Medulla oblongata (tissue), 1 donor: ENCODE results near the gene PRX.
"Not testable (repeated sequence)": the region's sequence is repeated elsewhere in the genome, so short reads cannot be mapped to it uniquely, and the experiment has no call there.

ENCODE experiments used
- DNase-seq: peaks from one replicate; pipeline ENCODE4 v3.0.0-alpha.2; 2015; ENCODE audit errors: extremely low spot score

Gene PRX, protein sequence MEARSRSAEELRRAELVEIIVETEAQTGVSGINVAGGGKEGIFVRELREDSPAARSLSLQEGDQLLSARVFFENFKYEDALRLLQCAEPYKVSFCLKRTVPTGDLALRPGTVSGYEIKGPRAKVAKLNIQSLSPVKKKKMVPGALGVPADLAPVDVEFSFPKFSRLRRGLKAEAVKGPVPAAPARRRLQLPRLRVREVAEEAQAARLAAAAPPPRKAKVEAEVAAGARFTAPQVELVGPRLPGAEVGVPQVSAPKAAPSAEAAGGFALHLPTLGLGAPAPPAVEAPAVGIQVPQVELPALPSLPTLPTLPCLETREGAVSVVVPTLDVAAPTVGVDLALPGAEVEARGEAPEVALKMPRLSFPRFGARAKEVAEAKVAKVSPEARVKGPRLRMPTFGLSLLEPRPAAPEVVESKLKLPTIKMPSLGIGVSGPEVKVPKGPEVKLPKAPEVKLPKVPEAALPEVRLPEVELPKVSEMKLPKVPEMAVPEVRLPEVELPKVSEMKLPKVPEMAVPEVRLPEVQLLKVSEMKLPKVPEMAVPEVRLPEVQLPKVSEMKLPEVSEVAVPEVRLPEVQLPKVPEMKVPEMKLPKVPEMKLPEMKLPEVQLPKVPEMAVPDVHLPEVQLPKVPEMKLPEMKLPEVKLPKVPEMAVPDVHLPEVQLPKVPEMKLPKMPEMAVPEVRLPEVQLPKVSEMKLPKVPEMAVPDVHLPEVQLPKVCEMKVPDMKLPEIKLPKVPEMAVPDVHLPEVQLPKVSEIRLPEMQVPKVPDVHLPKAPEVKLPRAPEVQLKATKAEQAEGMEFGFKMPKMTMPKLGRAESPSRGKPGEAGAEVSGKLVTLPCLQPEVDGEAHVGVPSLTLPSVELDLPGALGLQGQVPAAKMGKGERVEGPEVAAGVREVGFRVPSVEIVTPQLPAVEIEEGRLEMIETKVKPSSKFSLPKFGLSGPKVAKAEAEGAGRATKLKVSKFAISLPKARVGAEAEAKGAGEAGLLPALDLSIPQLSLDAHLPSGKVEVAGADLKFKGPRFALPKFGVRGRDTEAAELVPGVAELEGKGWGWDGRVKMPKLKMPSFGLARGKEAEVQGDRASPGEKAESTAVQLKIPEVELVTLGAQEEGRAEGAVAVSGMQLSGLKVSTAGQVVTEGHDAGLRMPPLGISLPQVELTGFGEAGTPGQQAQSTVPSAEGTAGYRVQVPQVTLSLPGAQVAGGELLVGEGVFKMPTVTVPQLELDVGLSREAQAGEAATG (N-terminal part only)

DNA sequence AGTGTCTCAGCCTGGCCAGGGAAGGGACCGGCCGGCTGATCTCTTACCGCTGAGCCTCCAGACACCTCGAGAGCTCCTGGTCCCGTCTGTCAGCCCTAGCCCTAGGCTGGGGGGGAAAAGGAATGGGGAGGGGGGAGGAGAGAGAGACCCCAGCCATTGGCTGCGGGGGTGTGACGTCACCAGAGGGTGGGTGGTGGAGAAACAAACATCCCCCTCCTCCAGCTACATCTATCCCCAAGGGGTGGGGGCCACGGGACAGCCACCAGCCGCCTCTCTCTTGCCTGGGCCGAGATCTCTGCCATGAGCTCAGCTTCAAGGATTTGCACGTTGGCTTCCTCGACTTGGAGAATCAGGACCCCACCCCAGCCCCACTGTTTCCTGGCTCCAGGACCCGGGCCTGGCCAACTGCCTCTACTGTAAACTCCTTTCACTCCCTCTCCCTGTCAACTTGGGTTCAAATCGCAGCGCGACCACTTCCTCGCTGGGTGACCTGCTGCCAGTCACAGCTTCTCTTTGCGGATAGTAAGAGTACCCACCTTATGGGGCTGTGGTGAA lies at the start of gene PRX:
PRX (minus strand) TSS at position 88 of the 555 bp plus-strand sequence. CDS start 5,446 bp downstream, outside the sequence.
- DNase-seq = no peak

DNA sequence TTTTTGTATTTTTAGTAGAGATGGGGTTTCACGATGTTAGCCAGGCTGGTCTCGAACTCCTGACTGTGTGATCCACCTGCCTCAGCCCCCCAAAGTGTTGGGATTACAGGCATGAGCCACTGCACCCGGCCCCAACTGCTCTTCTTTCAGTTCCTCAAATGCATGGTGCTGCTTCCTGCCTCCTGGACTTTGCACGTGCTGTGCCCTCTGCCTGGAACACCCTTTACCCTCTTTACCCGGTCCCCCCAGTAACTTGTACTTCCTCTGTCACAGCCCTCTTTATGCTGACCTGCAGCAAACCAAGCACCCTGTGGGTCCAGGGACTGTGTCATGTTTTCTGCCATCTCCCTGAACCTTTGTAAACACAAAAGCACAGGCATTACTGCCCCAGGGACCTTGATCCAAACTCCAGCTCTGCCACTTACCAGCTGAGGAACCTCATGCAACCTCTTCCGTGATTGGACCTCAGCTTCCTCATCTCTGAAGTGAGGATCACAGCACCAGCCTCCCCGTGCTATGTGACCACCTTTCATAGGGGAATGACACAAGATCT lies 48.6 kb upstream of the PRX start:
- peak; percentile 32 for DNase-seq

DNA sequence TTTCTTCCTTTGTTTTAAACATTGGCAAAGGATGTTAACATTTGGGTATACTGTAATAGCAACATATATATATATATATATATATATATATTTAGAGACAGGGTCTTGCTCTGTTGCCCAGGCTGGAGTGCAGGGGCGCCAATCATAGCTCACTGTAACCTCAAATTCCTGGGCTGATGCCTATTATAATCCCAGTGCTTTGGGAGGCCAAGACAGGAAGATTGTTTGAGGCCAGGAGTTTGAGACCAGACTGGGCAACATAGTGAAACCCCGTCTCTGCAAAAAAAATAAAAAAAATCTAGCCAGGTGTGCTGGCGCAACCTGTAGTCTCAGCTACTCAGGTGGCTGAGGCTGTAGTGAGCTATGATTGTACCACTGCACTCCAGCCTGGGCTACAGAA lies 47.0 kb upstream of the PRX start:
- DNase-seq = no peak

DNA sequence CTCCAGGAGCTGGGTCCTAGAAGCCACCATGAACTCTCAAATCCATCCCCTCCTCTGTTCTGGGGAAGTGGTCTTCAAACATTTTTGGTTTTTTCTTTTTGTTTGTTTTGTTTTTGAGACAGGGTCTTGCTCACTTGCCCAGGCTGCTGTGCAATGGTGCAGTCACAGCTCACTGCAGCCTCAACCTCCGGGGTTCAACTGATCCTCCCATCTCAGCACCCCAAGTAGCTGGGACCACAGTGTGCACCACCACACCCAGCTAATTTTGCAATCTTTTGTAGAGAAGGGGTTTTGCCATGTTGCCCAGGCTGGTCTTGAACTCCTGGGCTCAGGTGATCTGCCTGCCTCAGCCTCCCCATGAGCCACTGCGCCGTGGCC lies 45.4 kb upstream of the PRX start:
- no peak for DNase-seq

DNA sequence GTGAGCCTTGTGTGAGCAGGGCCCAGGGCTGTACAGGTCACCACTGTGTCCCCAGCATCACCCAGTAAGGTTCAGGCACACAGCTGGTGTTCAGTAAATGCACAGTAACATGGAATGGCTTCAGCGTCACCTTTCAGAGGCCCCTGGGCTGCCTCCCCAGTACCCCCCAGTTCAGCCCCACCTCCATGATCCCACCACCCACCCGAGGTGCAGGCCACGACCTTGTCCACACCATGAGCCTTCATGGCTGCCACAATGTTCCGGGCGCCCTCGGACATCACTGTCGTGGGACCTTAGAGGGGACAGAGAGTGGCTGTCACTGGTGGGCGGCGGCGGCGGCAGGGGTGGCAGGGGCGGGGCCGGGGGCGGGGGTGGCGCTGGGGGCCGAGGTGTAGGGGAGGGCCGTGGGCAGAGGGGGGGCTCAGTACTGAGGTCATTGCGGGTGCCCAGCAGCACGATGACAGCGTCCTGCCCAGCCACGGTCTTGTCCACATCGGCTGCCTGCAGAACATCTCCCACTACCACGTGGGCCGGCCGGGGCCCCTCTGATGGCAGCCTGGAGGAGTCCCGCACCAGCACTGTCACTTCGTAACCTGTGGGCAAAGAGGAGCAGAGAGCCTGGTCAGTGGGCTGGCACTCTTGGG lies 44.9 kb upstream of the PRX start:
- DNase-seq = no peak

DNA sequence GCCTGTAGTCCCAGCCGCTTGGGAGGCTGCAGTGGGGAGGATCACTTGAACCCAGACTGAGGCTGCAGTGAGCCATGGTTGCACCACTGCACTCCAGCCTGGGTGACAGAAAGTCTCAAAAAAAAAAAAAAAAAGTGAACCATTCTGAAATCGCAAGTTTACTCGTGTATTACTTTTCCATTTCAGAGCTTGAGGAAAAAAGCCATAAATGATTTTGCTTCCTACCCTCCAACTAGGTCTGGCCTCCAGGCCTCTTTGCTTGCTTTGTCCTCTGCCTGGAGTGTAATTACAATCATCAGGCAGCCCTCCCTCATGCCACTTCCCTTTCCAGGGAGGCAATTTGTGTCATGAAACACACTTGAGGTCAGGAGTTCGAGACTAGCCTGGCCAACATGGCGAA lies 43.9 kb upstream of the PRX start:
- DNase-seq = no peak

DNA sequence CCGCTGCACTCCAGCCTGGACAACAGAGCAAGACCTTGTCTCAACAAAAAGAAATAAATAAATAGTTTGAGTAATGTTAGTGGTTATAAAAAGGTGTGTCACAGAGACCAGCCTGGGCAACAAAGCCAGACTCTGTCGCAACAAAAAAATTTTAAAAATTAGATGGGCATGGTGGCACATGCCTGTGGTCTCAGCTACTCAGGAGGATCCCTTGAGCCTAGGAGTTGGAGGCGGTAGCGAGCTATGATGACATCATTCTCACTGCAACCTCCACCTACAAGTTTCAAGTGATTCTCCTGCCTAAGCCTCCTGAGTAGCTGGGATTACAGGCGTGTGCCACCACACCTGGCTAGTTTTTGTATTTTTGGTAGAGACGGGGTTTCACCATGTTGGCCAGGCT lies 40.8 kb upstream of the PRX start:
- DNase-seq = not testable (repeated sequence)

DNA sequence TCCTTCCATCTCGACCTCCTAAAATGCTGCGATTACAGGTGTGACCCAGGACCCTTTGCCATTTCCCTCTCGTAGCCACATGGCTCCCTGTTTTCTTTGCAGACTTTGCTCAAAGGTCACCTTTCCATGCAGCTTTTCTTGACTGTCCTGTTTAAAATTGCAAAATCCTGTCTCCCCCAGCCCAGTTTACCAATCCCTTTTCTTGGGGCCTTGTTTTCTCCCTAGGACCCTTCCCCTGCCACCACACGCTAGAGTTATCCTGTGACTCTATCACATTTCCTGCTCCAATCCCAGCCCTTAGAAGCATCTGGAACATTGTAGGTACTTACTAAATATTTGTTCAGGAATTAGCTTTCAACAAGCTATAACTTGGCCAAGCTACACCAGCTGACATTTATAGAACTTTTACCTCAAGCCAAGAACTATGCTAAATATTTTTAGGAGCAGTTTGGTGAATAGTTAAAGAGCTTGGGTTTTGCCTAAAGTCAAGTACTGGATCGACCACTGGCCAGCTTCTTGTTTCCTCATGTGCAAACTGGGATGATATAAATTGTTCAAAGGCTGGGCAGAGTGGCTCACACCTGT lies 40.1 kb upstream of the PRX start:
- DNase-seq = no peak

DNA sequence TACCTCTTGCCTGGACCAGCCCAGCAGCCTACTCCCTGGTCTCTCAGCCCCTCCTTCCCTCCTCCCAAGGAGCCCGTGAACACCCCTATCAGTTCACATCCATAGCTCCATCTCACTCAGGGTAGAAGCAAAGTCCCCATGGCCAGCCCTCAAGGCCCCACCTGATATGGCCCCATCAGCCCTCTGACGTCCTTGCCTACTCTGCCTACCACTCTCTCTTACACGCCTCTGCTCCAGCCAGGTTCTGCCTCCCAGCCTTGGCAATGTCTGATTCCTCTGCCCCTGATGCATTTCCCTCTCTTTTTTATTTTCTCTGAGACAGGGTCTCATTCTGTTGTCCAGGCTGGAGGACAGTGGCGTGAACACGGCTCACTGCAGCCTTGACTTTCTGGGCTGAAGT lies 38.8 kb upstream of the PRX start:
- DNase-seq = no peak

DNA sequence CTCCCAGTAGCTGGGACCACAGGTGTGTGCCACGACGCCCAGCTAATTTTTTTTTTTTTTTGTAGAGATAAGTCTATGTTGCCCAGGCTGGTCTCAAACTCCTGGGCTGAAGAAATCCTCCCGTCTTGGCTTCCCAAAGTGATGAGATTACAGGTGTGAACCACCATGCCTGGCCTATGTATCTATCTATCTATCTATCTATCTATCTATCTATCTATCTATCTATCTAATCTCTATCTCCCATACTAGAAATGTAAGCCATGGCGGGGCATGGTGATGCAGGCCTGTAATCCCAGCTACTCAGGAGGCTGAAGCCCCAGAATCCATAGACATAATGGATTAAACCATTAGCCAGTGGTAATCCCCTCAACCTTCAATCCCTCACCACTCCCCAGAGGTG lies 37.5 kb upstream of the PRX start:
- no peak for DNase-seq

DNA sequence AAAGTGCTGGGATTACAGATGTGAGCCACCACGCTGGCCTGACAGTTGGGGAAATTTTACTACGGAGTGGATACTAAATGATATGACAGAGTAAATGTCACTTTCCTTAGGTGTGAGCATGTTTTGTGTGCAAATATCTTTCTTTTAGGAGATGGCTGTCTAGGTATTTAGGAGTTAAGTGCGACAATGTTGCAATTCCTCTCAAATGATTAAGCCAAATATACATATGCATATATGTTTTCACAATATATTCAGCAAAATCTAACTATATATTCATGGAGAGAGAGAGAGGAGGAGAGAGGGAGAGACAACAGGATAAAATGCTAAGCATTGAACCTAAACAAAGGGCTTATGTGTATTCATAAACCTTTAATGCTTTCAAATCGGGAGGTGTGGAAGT lies 36.3 kb upstream of the PRX start:
- DNase-seq = no peak

DNA sequence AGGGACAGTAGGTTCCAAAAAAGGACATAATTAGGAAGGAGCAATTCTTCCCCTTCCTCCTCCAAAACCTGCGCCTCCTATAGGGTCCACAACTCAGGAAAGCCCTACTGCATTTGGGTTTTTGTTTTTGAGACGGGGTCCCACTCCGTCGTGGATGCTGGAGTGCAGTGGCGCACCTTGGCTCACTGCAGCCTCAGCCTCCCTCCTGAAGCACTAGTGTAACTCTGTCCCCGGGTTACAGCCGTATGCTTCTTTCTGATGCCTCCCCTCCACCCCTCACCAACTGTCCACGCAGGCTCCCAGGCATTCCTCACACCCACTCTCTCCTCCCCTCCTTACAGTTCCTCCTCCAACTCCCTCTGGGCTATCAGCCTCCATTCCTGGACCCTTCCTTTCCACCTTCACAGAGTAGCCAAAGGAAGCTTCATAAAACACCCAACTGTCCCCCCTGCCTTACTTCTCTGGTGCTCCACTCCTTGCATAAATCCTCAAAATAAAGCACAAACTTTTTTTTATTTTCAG lies 33.1 kb upstream of the PRX start:
- DNase-seq = no peak

DNA sequence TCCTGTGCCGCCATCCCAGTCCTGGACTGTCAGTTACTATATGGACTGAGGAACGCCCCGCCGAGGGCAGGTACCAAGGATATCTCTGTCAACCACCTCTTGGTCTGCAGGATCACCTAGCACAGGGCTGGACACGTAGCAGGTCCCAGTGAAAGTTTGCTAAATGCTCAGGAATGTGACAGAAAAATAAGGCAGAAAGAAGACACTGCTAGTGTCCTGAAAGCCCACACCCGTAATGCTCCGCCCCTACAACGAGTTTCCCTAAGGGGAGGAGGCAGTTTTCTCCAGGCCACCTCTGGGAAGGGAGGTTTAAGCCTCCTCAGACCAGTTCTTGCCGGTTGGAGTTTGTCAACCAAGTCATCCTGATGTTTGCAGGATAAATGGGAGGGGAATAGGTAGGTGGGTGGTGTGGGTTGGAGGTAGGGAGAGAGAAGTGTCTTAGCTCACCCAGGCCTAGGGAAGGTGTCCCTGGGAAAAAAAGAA lies 32.6 kb upstream of the PRX start:
- no peak for DNase-seq

DNA sequence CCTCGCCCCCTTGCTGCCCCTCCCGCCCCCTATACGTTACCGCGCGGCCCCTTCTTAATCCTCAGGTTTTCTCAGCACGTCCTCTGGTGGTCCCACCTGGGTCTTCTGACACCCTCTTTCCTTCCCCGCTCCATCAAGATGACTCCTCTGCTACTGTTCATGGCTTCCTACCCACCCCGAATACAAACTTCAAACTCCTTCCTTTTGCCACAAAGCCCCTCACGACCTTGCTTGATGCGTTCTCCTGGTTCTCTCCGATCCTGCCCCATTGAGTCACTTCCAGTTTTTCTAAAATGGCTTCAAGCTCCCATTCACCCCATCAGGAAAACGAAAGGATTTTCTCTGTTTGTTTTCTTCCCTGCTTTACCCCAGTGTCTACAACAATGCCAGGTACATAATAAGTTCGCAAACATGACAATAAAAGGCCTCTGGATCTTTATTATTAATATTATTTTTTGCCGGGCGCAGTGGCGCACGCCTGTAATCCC lies 31.7 kb upstream of the PRX start:
- DNase-seq = no peak

DNA sequence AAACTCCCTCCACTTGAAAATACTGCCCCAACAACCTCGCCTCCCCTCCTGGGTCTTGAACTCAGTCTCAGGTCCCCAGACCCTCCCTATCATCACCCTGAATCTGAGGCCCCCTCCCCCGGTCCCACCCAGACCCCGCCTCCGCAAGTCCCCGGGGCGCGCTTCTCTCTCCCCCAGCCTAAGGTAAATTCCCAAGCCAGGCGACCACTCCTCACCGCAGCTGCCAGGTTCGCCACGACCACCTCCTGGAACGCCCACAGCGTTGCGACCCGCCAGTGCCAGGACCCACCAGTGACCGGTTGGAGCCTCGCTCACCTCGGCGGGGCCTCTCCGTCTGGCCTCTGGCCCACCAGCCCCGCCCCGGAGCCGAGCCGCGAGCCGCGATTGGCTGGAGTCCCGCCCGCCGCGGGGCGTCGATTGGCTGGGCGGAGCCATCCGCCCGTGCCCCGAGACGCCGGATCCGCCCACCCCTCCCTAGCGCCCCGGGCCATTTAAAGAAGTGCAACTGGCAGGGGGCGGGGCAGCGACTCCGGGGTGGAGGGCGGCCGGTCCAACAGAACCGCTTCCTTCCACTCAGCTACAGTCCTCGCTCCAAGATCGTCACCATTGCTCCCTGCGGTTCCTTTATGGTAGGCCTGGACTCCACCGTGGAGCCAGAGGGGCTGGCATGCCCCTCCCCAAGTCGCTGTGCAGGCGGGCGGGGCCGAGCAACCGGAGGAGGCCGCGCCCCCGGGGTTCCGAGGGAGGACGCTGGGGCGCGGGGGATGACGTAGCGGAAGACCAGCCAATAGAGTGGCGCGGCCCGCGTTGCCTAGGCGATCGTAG lies 31.0 kb upstream of the PRX start, which contains the start of gene SERTAD3:
SERTAD3 (minus strand) TSS at position 336 of the 825 bp plus-strand sequence. CDS start 2,255 bp downstream, outside the sequence.
- DNase-seq = peak; percentile 98

DNA sequence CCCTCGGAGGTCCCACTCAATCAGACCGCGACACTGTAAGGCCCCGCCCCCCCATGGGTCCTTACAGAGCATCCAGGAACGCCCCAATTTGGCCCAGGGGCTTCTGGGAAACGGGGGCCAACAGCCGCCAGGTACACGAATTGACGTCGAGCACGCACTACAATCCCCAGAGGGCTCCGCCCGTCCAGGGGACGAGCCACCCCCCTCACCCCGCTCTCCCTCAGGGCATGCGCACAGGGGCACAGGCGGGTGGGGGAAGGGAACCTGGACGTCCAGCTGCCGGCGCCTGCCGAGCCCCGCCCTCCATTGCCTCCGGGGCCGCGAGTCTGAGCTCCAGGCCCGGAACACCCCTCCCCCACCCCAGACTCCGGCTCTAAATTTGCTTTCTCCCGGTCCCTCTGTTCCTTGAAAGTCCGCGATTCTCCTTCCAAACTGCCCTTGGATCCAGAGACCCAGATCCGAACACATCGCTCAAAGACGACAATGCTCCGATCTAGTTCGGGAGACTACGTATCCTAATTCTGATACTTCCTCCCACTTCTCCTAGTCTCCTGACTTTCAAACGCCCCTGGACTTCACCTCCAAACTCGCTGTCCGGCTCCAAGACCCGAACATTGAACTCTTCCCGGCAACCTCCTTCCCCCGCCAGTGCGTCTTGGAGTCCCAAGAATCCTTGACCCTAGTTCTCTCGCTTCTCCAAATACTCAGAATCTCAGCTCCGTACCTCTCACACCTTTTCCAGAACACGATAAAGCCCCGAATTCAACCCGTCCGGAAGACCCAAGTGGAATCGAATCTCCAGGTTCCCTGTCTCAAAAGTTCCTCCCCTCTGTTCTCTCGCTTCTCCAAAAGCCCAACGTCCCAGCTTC lies 30.2 kb upstream of the PRX start:
- DNase-seq = peak; percentile 99

DNA sequence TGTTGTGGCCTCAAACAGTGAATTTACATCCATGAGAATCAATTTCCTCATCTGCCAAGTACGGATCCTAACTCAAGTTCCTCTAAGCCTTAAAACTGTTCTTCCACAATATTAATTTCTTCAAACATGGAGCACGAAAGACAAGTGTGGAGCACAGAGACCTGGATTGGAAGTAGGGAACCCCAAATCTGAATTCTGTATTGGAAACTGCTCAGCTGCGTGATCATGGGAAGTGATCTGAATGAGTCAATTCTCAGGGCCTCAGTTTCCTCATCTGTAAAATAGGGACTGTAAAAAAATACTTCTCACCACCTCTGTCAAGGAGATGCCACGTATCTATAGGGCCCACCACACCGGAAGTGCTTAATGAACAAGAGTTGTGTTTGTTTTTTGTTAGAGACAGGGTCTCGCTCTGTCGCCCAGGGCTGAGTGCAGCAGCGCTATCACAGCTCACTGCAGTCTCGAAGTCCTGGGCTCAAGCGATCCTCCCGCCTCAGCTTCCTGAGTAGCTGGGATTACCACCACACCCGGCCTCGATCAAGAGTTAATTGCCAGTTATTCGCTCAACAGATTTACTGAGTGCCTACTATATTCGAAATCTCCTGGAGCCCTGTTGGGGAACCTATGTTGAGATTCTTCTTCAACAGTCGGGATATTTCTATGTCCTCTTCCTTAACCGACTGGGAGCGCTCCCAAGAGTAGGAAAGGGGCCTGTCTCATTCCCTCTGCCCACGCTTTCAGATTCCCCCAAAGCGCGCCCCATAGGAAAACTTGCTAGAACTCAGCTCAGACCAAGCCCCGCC lies 29.4 kb upstream of the PRX start:
- DNase-seq = no peak
